IMR-90 (cell line): ENCODE results near the gene MTCL3.

Experiments used
- CEBPB ChIP-seq: IDR thresholded peaks from 2 replicates; pipeline ENCODE4 v1.6.1; 2012; ENCODE audit warnings: low read depth, low read length, improper control_type of control experiment
- CTCF ChIP-seq: conservative IDR thresholded peaks from 2 replicates; pipeline ENCODE4 v1.5.1; 2012; ENCODE audit warnings: mild to moderate bottlenecking, low read depth, low read length, improper control_type of control experiment
- MXI1 ChIP-seq: IDR thresholded peaks from 2 replicates; pipeline ENCODE4 v1.6.1; 2012; ENCODE audit warnings: low read depth, mild to moderate bottlenecking, low read length, moderate library complexity, borderline replicate concordance
- RCOR1 ChIP-seq: IDR thresholded peaks from 2 replicates; pipeline ENCODE4 v1.6.1; 2012; ENCODE audit warnings: mild to moderate bottlenecking, low read length, improper control_type of control experiment; ENCODE audit not compliant: insufficient replicate concordance

- TF ChIP-seq MXI1 = no peak
- TF ChIP-seq CTCF = peak; percentile 37
- TF ChIP-seq RCOR1 = no peak
- no peak for TF ChIP-seq CEBPB
These were observed 35.4 kb upstream of the MTCL3 start for GRCh38 chr6:127554435-127555006.
